Neural cell (in vitro differentiated cells): ENCODE measurements around the gene ZNF446. TPM values are rescaled to one million over a fixed set of nuclear protein-coding genes. Genes with fewer than 3 reads are reported as not detected.

Experiments
- H2AFZ ChIP-seq: fragments of 200-600, 300-800 bp; sonication (generic), shearing (Covaris generic); 2 replicates; pipeline ENCODE4 v1.6.0; 2014; ENCODE audit warnings: low read depth, mild to moderate bottlenecking, antibody characterized with exemption, low read length, moderate library complexity
- H3F3A ChIP-seq: fragments of 200-600 bp; shearing (Covaris generic); 2 replicates; pipeline ENCODE4 v1.6.1; 2016; ENCODE audit warnings: mild to moderate bottlenecking, moderate library complexity, mixed read lengths, antibody characterized with exemption, low read length; ENCODE audit not compliant: insufficient read depth, poor library complexity, severe bottlenecking
- H3K27ac ChIP-seq: fragments of 200-600, 300-800 bp; sonication (generic), shearing (Covaris generic); 2 replicates; pipeline ENCODE4 v1.5.1; 2014; ENCODE audit warnings: mild to moderate bottlenecking, low read length, moderate library complexity
- H3K27me3 ChIP-seq: fragments of 300-800, 200-600 bp; sonication (generic), shearing (Covaris generic); 2 replicates; pipeline ENCODE4 v1.6.0; 2014; ENCODE audit warnings: mild to moderate bottlenecking, low read depth, low read length, moderate library complexity; ENCODE audit not compliant: insufficient read depth
- H3K36me3 ChIP-seq: fragments of 300-800, 200-600 bp; sonication (generic), shearing (Covaris generic); 2 replicates; pipeline ENCODE4 v1.5.1; 2014; ENCODE audit warnings: mild to moderate bottlenecking, antibody characterized with exemption, low read length, moderate library complexity; ENCODE audit not compliant: insufficient read depth
- H3K4me2 ChIP-seq: fragments of 300-800, 200-600 bp; sonication (generic), shearing (Covaris generic); 2 replicates; pipeline ENCODE4 v1.6.0; 2014; ENCODE audit warnings: mild to moderate bottlenecking, low read length
- H3K4me3 ChIP-seq: fragments of 300-800, 200-600 bp; sonication (generic), shearing (Covaris generic); 2 replicates; pipeline ENCODE4 v1.5.1; 2014; ENCODE audit warnings: mild to moderate bottlenecking, low read length, moderate library complexity
- H3K79me2 ChIP-seq: fragments of 200-600 bp; shearing (Covaris generic); replicated peaks from 2 replicates; pipeline ENCODE4 v1.6.0; 2014; ENCODE audit warnings: mild to moderate bottlenecking, low read length, moderate library complexity; ENCODE audit not compliant: insufficient read depth
- H3K9ac ChIP-seq: fragments of 300-800, 200-600 bp; sonication (generic), shearing (Covaris generic); 2 replicates; pipeline ENCODE4 v1.6.1; 2016; ENCODE audit warnings: mild to moderate bottlenecking, low read length, mixed read lengths
- H3K9me2 ChIP-seq: fragments of 200-600 bp; shearing (Covaris generic); 2 replicates; pipeline ENCODE4 v1.6.1; 2016; ENCODE audit warnings: mild to moderate bottlenecking, low read length, mixed read lengths; ENCODE audit not compliant: insufficient read depth
- H3K9me3 ChIP-seq: fragments of 200-600, 300-800 bp; sonication (generic), shearing (Covaris generic); 2 replicates; pipeline ENCODE4 v1.6.1; 2016; ENCODE audit warnings: mild to moderate bottlenecking, mixed run types, low read length, moderate library complexity, mixed read lengths
- H4K20me1 ChIP-seq: fragments of 200-600 bp; shearing (Covaris generic); 2 replicates; pipeline ENCODE4 v1.6.1; 2016; ENCODE audit warnings: mild to moderate bottlenecking, mixed run types; ENCODE audit not compliant: insufficient read depth
- CTCF ChIP-seq: fragments of 450-650 bp; IDR thresholded peaks from 2 replicates; pipeline ENCODE4 v1.5.1; 2014; ENCODE audit warnings: antibody characterized with exemption, mild to moderate bottlenecking, moderate library complexity; ENCODE audit not compliant: poor library complexity, severe bottlenecking
- EP300 ChIP-seq: fragments of 450-650 bp; conservative IDR thresholded peaks from 2 replicates; pipeline ENCODE4 v1.6.1; 2014; ENCODE audit warnings: antibody characterized with exemption, mild to moderate bottlenecking, moderate library complexity; ENCODE audit not compliant: poor library complexity, severe bottlenecking
- EZH2 ChIP-seq: fragments of 200-600, 300-800 bp; shearing (Covaris generic), sonication (generic); IDR thresholded peaks from 2 replicates; pipeline ENCODE4 v1.6.1; 2014; ENCODE audit warnings: antibody characterized with exemption, low read length, borderline replicate concordance, mild to moderate bottlenecking; ENCODE audit not compliant: insufficient read depth, poor library complexity, severe bottlenecking
- MXI1 ChIP-seq: fragments of 450-650 bp; conservative IDR thresholded peaks from 2 replicates; pipeline ENCODE4 v1.6.1; 2014; ENCODE audit warnings: antibody characterized with exemption, mild to moderate bottlenecking; ENCODE audit not compliant: poor library complexity, severe bottlenecking
- POLR2AphosphoS5 ChIP-seq: IDR thresholded peaks from 2 replicates; pipeline ENCODE4 v1.6.1; 2012
- RAD21 ChIP-seq: fragments of 450-650 bp; conservative IDR thresholded peaks from 2 replicates; pipeline ENCODE4 v1.6.1; 2014; ENCODE audit warnings: antibody characterized with exemption, mild to moderate bottlenecking, moderate library complexity
- REST ChIP-seq: IDR thresholded peaks from 2 replicates; pipeline ENCODE4 v1.6.1; 2012; ENCODE audit warnings: borderline replicate concordance
- SMC3 ChIP-seq: fragments of 450-650 bp; conservative IDR thresholded peaks from 2 replicates; pipeline ENCODE4 v1.6.1; 2014; ENCODE audit warnings: antibody characterized with exemption, mild to moderate bottlenecking, moderate library complexity; ENCODE audit not compliant: poor library complexity
- TAF1 ChIP-seq: IDR thresholded peaks from 2 replicates; pipeline ENCODE4 v1.6.1; 2012; ENCODE audit warnings: low read depth
- polyA plus RNA-seq: library from polyadenylated mRNA; depleted of rRNA; stranded (reverse); fragments of >200 nt; gene quantifications from 2 replicates; pipeline ENCODE4 v1.2.3, GENCODE V29; 2014

The ZNF446 gene
- polyA plus RNA-seq, 1 donor from 2014 or later, result 18.2 TPM

- Histone ChIP-seq H3K79me2 (peaks cover 8% of the 10 kb centered on the region), H2AFZ (no peak overlapping the region), H3K4me2 (no peak overlapping the region), H3K9ac (no peak overlapping the region), H3K9me3 (no peaks in the 10 kb centered on the region), H3F3A (no peaks in the 10 kb centered on the region), H3K36me3 (no peaks in the 10 kb centered on the region), H3K4me3 (no peak overlapping the region), H3K9me2 (no peaks in the 10 kb centered on the region), H4K20me1 (no peaks in the 10 kb centered on the region), H3K27ac (peak overlapping the region; percentile 15), H3K27me3 (no peaks in the 10 kb centered on the region)
- TF ChIP-seq TAF1 (no peak), SMC3 (no peak), CTCF (no peak), REST (no peak), POLR2AphosphoS5 (no peak), RAD21 (no peak), MXI1 (no peak), EP300 (no peak), EZH2 (no peak)
Observed at GRCh38 chr19:58513213-58513693, 37.1 kb downstream of the ZNF446 start.

- Histone ChIP-seq H3F3A (peaks cover under 1% of the 10 kb centered on the region), H3K4me3 (peak overlapping the region; percentile 40), H2AFZ (no peak overlapping the region), H3K27me3 (no peaks in the 10 kb centered on the region), H3K9me2 (no peaks in the 10 kb centered on the region), H3K9ac (peak overlapping the region; percentile 23), H4K20me1 (no peaks in the 10 kb centered on the region), H3K79me2 (peaks cover 13% of the 10 kb centered on the region), H3K9me3 (no peaks in the 10 kb centered on the region), H3K27ac (peak overlapping the region; percentile 15), H3K4me2 (no peak overlapping the region), H3K36me3 (no peaks in the 10 kb centered on the region)
- peak; percentile 64 for TF ChIP-seq POLR2AphosphoS5
- TF ChIP-seq CTCF, result peak; percentile 92
- TF ChIP-seq EZH2, result no peak
- no peak for TF ChIP-seq REST
- TF ChIP-seq RAD21, result peak; percentile 78
- TF ChIP-seq MXI1, result peak; percentile 68
- TF ChIP-seq SMC3, result peak; percentile 79
Observed at GRCh38 chr19:58513694-58514563, 37.8 kb downstream of the ZNF446 start.
